SH-SY5Y (cell line): ENCODE measurements around the gene NUAK2.

Source experiments
- GATA2 ChIP-seq: IDR thresholded peaks from 2 replicates; pipeline ENCODE4 v1.6.1; 2011; ENCODE audit warnings: mild to moderate bottlenecking, low read depth, low read length
- GATA3 ChIP-seq: IDR thresholded peaks from 2 replicates; pipeline ENCODE4 v1.6.1; 2011; ENCODE audit warnings: low read depth, mild to moderate bottlenecking, low read length, moderate library complexity

Gene NUAK2

DNA sequence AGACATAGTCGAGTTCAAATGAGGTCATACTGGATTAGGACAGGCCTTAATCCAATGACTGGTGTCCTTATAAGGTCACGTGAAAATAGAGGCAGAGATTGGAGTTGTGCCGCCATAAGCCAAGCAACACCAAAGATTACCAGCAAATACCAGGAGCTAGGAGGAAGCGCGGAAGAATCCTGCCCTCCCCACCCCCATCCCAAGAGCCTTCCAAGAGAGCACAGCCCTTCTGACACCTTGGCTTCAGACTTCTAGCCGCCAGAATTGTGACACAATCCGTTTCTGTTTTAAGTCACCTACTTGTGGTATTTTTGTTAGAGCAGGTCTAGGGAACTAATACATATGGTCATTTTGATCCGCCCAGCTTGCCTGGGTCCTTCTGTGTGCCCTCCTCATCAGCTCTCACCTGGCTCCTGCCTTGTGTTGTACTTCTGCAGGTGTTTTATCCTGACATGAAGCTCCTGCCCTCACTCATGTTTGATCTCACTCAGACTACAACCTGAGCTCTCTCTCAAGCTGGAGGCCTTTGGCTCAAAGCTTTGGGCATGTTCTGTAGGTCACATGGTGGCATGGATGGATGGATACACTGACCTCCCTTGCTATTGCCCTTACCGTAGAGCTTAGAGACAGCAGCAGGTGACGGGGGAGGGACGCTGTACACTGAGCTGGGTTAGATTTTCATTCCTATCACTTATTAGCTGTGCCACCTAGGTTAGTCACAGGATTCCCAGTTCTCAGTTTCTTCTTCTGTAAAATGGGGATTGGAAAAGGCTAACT, 10.7 kb upstream of the NUAK2 start:
- TF ChIP-seq GATA3, result no peak
- no peak for TF ChIP-seq GATA2

DNA sequence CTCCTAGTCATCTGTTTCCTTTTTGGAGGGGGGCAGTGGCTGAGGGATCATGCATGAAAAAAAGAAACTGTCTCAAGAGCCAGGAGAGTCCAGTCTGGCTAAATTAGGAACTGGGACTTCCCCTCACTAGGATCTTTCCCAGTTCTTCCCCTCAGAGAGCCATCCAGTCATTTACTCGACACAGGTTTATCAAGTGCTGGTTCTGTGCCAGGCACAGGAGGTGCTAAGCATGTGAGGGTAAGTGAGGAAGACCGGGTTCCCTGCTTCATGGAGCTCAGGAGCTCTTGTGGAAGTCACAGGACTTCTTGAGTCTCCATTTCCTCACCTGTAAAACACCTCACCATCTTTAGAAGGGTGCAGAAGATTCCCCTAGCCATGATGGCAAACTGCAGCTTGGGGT, 8.6 kb upstream of the NUAK2 start:
- TF ChIP-seq GATA2, result no peak
- no peak for TF ChIP-seq GATA3

DNA sequence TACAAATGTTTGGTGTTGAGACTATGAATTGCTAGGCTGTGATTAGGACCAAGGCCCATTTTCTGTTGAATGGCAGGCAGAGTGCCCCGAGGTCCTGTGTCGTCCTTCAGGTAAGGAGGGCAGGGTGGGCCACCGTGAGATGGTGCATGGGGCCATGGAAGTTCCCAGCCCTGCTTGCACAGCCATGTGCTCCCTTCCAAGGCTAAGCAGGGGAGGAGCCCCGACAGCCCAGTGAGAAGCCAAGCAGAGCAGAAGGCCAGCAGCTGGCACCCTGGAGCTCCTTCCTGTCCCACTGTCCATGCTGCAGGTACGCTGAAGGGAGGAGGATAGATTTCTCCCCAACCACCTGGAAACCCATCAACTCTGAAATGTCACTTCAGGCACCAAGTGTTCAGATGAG, 8.2 kb upstream of the NUAK2 start:
- TF ChIP-seq GATA3 (no peak), GATA2 (no peak)

DNA sequence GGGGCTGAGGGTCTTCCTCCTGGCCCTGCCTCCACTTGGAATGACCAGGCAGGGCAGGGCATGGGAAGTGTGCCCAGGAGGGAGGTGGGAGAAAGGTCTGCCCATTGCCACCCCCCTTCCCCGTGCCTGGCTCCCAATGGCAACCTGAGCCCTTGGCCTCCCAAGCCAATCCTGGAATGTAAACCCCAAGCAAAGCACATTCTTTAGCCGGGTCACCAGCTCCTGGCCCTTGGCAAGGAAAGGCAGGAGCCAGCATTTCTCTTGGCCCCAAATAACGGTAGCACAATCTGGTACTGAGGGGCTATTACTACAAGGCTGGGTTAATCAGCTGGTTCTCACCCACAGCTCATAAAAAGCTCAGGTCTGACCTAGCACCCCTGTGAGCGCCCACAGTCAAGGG, 6.9 kb upstream of the NUAK2 start:
- TF ChIP-seq GATA3 (no peak), GATA2 (no peak)

GRCh38 chr1:205326812-205327466, 5.4 kb upstream of the NUAK2 start:
- TF ChIP-seq GATA3 (no peak), GATA2 (no peak)

GRCh38 chr1:205325334-205325884, 3.9 kb upstream of the NUAK2 start:
- no peak for TF ChIP-seq GATA3
- TF ChIP-seq GATA2, result no peak

GRCh38 chr1:205324781-205325180, 3.2 kb upstream of the NUAK2 start:
- TF ChIP-seq GATA2 (no peak), GATA3 (no peak)

- no peak for TF ChIP-seq GATA2
- no peak for TF ChIP-seq GATA3
These were observed 2.2 kb upstream of the NUAK2 start for GRCh38 chr1:205323794-205324193.

GRCh38 chr1:205321959-205322283, 376 bp upstream of the NUAK2 start:
- TF ChIP-seq GATA3 (no peak), GATA2 (no peak)

DNA sequence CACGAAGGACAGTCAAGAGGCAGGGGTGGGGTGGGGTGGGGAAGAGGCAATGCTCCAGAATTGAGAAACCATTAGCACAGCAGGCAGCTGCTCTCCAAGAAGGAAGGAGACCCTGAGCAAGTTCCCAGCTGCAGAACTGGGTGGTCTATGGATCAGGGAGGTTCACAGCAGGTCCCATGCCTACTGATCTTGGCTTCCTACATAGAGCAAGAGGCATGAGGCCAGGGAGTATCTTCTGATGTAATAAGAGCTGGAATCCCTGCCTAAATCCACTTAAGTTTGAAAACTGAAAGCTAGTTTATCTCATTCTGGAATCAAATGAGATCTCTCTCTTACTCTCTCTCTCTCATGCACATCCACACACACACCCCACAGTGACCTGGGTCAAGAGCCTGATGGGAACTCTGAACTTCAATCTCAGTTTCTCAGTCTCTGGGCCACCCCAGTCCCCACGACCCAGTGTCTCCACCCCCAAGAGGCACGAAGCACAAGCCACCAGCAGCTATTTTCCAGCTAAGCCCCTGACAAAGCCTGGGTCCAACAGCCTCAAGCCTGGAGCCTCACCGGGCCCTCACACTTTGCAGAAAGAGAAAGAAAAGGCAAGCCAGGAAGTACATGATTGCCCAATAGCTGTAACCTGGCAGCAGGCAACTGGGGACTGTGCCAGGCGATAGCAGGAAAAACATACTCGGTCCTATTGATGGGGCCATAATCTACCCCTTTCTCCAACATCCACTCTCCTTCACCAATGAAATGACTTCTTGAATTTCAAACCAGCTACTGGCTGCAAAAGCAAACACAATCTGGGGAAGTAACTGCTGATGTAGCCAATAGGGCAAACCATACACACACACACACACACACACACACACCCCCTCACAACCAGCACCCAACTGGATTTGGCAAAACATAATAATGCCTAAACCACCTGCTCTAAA, 2.2 kb downstream of the NUAK2 start:
- TF ChIP-seq GATA2 (no peak), GATA3 (no peak)

GRCh38 chr1:205318231-205318991, 3.1 kb downstream of the NUAK2 start:
- TF ChIP-seq GATA3, result no peak
- no peak for TF ChIP-seq GATA2

- no peak for TF ChIP-seq GATA3
- peak; percentile 56; the same call in 1 of the 2 replicates for TF ChIP-seq GATA2
These were observed 4.1 kb downstream of the NUAK2 start for GRCh38 chr1:205317311-205317917.

DNA sequence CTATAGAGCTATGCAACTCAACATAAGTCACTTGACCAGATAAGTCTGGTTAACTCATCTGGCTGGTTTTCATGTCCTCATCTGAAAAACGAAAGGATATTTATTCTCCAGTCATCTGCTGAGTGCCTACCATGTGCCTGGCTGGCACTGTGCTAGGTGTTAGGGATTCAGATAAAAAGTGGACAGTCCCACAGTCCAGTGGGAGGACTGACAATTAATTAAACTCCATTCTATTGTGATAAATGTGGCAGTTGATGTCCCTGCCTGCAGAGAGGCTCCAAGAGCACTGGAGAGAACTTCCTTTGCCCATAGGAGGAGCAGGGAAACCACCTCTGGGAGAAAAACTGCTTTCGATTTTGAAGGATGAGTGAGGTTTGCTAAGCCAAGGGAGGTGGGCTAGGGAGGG, 5.4 kb downstream of the NUAK2 start:
- TF ChIP-seq GATA3 (no peak), GATA2 (no peak)
